ENCODE data around the gene GNA14.

The GNA14 gene

GRCh38 chr9:77486463-77486862 lies 161.7 kb downstream of the GNA14 start:
- no peak for DNase-seq

- DNase-seq: peak; percentile 65
These were observed 172.3 kb downstream of the GNA14 start for GRCh38 chr9:77475641-77476473.

GRCh38 chr9:77474936-77475335 lies 173.2 kb downstream of the GNA14 start:
- no peak for DNase-seq

- DNase-seq: no peak
These were observed 175.5 kb downstream of the GNA14 start for GRCh38 chr9:77472646-77473045.

GRCh38 chr9:77471572-77471971 lies 176.6 kb downstream of the GNA14 start:
- no peak for DNase-seq

GRCh38 chr9:77469515-77470231 lies 178.4 kb downstream of the GNA14 start:
- no peak for DNase-seq

- no peak for DNase-seq
These were observed 183.5 kb downstream of the GNA14 start for GRCh38 chr9:77464661-77465060.

GRCh38 chr9:77463151-77463550 lies 185.0 kb downstream of the GNA14 start:
- DNase-seq: no peak

- DNase-seq: no peak
These were observed 186.1 kb downstream of the GNA14 start for GRCh38 chr9:77462066-77462465.

GRCh38 chr9:77460938-77461337 lies 187.2 kb downstream of the GNA14 start:
- DNase-seq: no peak

GRCh38 chr9:77457916-77458592 lies 190.1 kb downstream of the GNA14 start:
- peak; percentile 75 for DNase-seq

GRCh38 chr9:77456829-77457437 lies 191.2 kb downstream of the GNA14 start:
- peak; percentile 87 for DNase-seq

- DNase-seq: peak; percentile 62
These were observed 192.7 kb downstream of the GNA14 start for GRCh38 chr9:77455312-77455927.

- DNase-seq: no peak
These were observed 193.5 kb downstream of the GNA14 start for GRCh38 chr9:77454663-77455062.

GRCh38 chr9:77453825-77454647 lies 194.1 kb downstream of the GNA14 start:
- peak; percentile 45 for DNase-seq

GRCh38 chr9:77451507-77451906 lies 196.6 kb downstream of the GNA14 start:
- DNase-seq: peak; percentile 20

GRCh38 chr9:77450085-77450475 lies 198.0 kb downstream of the GNA14 start:
- peak; percentile 8 for DNase-seq

- peak; percentile 23 for DNase-seq
These were observed 198.7 kb downstream of the GNA14 start for GRCh38 chr9:77449240-77450084.

GRCh38 chr9:77447646-77448045 lies 200.5 kb downstream of the GNA14 start:
- DNase-seq: no peak

- DNase-seq: peak; percentile 2
These were observed 205.7 kb downstream of the GNA14 start for GRCh38 chr9:77442436-77442835.

- DNase-seq: peak; percentile 17
These were observed 207.0 kb downstream of the GNA14 start for GRCh38 chr9:77441124-77441523.
